PC-3 (cell line): ENCODE data around the gene ABCA8. TPM values are rescaled to one million over a fixed set of nuclear protein-coding genes. Genes with fewer than 3 reads are reported as not detected.

ENCODE experiments used
- ATAC-seq: fragments of 200-7000 bp; cut with Tn5 transposase; 2 replicates; pipeline ENCODE4 v1.9.1; 2020; ENCODE audit warnings: mild to moderate bottlenecking, moderate library complexity
- BruUV-seq: library from RNA; stranded (reverse); fragments of 400-500 nt; replicated peaks from 2 replicates; lab custom pipeline; 2021; lab: Mats Ljungman, UMichigan
- CTCF ChIA-PET: fragments of 300-600 bp; sonication (Branson Sonifier 250); formaldehyde crosslinking; loops from one replicate; lab custom pipeline; 2022; ENCODE audit warnings: antibody characterized with exemption; lab: Charles Lee
- POLR2A ChIA-PET: fragments of 300-600 bp; sonication (Branson Sonifier 250); formaldehyde crosslinking; loops from one replicate; lab custom pipeline; 2022; ENCODE audit warnings: antibody characterized with exemption; ENCODE audit not compliant: unreplicated experiment; lab: Charles Lee
- DNase-seq: peaks from one replicate; pipeline ENCODE4 v3.0.0-alpha.2; 2015
- H2AFZ ChIP-seq: fragments of 300-600 bp; sonication (generic); 2 replicates; pipeline ENCODE4 v1.6.0; 2016; ENCODE audit warnings: antibody characterized with exemption, low read length
- H3F3A ChIP-seq: fragments of 300-600 bp; sonication (generic); one replicate; pipeline ENCODE4 v1.6.0; 2017; ENCODE audit warnings: antibody characterized with exemption, low read length, control low read depth, mild to moderate bottlenecking; ENCODE audit not compliant: unreplicated experiment
- H3K27ac ChIP-seq: fragments of 300-600 bp; sonication (generic); 2 replicates; pipeline ENCODE4 v1.5.1; 2016; ENCODE audit warnings: mild to moderate bottlenecking, low read length
- H3K27me3 ChIP-seq: fragments of 300-600 bp; sonication (generic); 2 replicates; pipeline ENCODE4 v1.6.1; 2016; ENCODE audit warnings: low read length, mixed read lengths
- H3K36me3 ChIP-seq: fragments of 300-600 bp; sonication (generic); 2 replicates; pipeline ENCODE4 v1.6.1; 2016; ENCODE audit warnings: low read depth, mixed run types, low read length, mixed read lengths
- H3K4me1 ChIP-seq: fragments of 300-600 bp; sonication (generic); 2 replicates; pipeline ENCODE4 v1.5.1; 2016; ENCODE audit warnings: low read length; ENCODE audit not compliant: insufficient read depth
- H3K4me2 ChIP-seq: fragments of 300-600 bp; sonication (generic); 2 replicates; pipeline ENCODE4 v1.6.0; 2016; ENCODE audit warnings: low read length
- H3K4me3 ChIP-seq: fragments of 300-600 bp; sonication (generic); 2 replicates; pipeline ENCODE4 v1.5.1; 2016; ENCODE audit warnings: mild to moderate bottlenecking, low read length, mixed read lengths
- H3K79me2 ChIP-seq: fragments of 300-600 bp; sonication (generic); 2 replicates; pipeline ENCODE4 v1.6.1; 2017; ENCODE audit warnings: low read length, mixed read lengths
- H3K9ac ChIP-seq: fragments of 300-600 bp; sonication (generic); 2 replicates; pipeline ENCODE4 v1.6.0; 2016; ENCODE audit warnings: mild to moderate bottlenecking, low read length
- H3K9me2 ChIP-seq: fragments of 300-600 bp; sonication (generic); replicated peaks from 2 replicates; pipeline ENCODE4 v1.6.1; 2016; ENCODE audit warnings: mixed run types, low read length, mixed read lengths
- H3K9me3 ChIP-seq: fragments of 300-600 bp; sonication (generic); 2 replicates; pipeline ENCODE4 v1.6.1; 2016; ENCODE audit warnings: low read length, mixed read lengths
- H4K20me1 ChIP-seq: fragments of 300-600 bp; sonication (generic); 2 replicates; pipeline ENCODE4 v1.6.1; 2016; ENCODE audit warnings: low read length, mixed read lengths
- EZH2 ChIP-seq: fragments of 300-600 bp; sonication (generic); IDR thresholded peaks from one replicate; pipeline ENCODE4 v1.6.1; 2017; ENCODE audit warnings: antibody characterized with exemption, mild to moderate bottlenecking, low read length; ENCODE audit not compliant: unreplicated experiment
- EZH2phosphoT487 ChIP-seq: fragments of 300-600 bp; sonication (generic); IDR thresholded peaks from 2 replicates; pipeline ENCODE4 v1.6.1; 2018; ENCODE audit warnings: mild to moderate bottlenecking, antibody characterized with exemption, low read length, borderline replicate concordance
- intact Hi-C: fragments of 100-400 bp; cut with micrococcal nuclease; formaldehyde crosslinking; loops from 2 replicates; pipeline ENCODE4 v1.9.0; 2023
- total RNA-seq: library from RNA; depleted of rRNA; stranded (reverse); fragments of >200 nt; gene quantifications from 2 replicates; pipeline ENCODE4 v1.2.3, GENCODE V29; 2014
- TF ChIP-seq, protein P1 (sequence below): fragments of 300-600 bp; sonication (generic); conservative IDR thresholded peaks from 2 replicates; pipeline ENCODE4 v1.5.1; 2017; ENCODE audit warnings: antibody characterized with exemption, low read depth, mild to moderate bottlenecking, low read length

Gene ABCA8
- total RNA-seq, 1 experiment from 2014 or later: 0.22 TPM

DNA sequence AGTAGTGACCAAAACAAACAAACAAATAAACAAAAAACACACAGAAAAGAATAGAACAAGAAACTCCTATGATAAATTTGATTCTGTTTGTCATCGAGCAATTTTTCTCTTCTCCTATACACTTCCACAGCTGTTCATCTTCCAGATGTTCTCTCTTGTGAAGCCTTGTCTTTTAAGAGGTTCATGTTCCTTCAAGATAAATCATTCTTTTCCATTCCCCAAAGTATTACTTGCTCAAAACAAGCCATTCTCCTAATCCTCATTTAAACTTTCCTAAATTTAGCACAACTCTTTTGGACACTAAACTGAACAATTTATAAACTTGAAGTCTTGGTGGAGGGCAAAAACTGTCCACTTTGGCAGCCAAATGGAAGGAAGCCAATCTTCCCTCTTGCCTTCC is 103.3 kb downstream of the ABCA8 start:
- POLR2A ChIA-PET: no interaction called here

DNA sequence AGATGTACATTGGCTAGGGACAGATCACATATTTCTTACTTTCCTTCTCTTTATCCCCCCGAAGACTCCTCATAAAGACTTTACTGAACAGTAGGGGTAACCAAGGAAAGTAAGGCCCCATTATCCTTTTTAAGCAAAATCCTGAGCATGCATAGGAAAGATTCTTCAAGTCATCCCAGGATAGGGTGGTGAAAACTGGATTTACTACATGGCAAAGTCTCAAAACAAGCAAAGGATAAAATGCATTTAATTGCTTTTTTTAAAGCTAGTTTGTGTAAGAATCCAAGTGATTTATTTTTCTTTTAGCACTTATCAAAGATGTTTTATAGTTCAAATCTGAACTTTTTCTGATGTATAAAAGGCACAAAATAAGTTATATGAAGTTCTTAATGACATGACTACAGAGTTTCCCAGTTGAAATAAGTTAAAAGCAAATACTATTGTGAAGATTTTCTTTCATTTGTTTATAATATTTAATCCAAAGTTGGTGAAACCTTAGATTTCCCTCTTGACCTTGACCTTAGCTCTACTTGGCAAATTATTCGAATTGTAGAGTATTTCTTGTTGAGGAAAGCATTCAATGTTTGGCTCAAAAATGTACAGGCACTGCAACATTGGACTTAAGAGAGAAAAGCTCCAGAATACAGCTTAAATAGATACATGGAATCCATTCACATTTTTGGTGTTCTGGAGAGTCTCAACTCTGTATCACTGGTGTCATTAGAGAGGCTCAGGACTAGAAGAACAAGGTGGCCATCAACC is 104.3 kb downstream of the ABCA8 start:
- Histone ChIP-seq H3K36me3 (no peaks in the 10 kb centered on the region), H3K4me2 (no peak overlapping the region), H3K4me1 (no peaks in the 10 kb centered on the region), H2AFZ (no peak overlapping the region), H3K79me2 (no peaks in the 10 kb centered on the region), H3K9me2 (no peaks in the 10 kb centered on the region), H3K27ac (no peak overlapping the region), H3F3A (no peaks in the 10 kb centered on the region), H4K20me1 (no peaks in the 10 kb centered on the region), H3K27me3 (no peaks in the 10 kb centered on the region), H3K9me3 (no peaks in the 10 kb centered on the region), H3K4me3 (no peak overlapping the region), H3K9ac (no peak overlapping the region)
- no peak for ATAC-seq
- DNase-seq: no peak
- intact Hi-C loops: loop anchor here (1.0 kb wide), 1 partner anchor 29 kb away; no protein-coding TSS in a partner anchor
- BruUV-seq: no TSS peak
- POLR2A ChIA-PET: no interaction called here
- TF ChIP-seq, protein P1, sequence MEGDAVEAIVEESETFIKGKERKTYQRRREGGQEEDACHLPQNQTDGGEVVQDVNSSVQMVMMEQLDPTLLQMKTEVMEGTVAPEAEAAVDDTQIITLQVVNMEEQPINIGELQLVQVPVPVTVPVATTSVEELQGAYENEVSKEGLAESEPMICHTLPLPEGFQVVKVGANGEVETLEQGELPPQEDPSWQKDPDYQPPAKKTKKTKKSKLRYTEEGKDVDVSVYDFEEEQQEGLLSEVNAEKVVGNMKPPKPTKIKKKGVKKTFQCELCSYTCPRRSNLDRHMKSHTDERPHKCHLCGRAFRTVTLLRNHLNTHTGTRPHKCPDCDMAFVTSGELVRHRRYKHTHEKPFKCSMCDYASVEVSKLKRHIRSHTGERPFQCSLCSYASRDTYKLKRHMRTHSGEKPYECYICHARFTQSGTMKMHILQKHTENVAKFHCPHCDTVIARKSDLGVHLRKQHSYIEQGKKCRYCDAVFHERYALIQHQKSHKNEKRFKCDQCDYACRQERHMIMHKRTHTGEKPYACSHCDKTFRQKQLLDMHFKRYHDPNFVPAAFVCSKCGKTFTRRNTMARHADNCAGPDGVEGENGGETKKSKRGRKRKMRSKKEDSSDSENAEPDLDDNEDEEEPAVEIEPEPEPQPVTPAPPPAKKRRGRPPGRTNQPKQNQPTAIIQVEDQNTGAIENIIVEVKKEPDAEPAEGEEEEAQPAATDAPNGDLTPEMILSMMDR: no peak
- TF ChIP-seq EZH2 (no peak), EZH2phosphoT487 (no peak)
- CTCF ChIA-PET: no interaction called here

More for the DNA sequence above, 103.3 kb downstream of the ABCA8 start:
- no peak for TF ChIP-seq EZH2
- no peaks in the 10 kb centered on the region for H4K20me1 ChIP-seq
- H3F3A ChIP-seq: no peaks in the 10 kb centered on the region
- no peak for ATAC-seq
- DNase-seq: no peak
- no peak overlapping the region for H3K4me3 ChIP-seq
- no peak overlapping the region for H3K9ac ChIP-seq
- no TSS peak for BruUV-seq
- CTCF ChIA-PET: no interaction called here
- H3K36me3 ChIP-seq: no peaks in the 10 kb centered on the region
- H3K4me2 ChIP-seq: no peak overlapping the region
- no peaks in the 10 kb centered on the region for H3K27me3 ChIP-seq
- intact Hi-C loops: no loop called here
- no peaks in the 10 kb centered on the region for H3K9me3 ChIP-seq
- no peaks in the 10 kb centered on the region for H3K4me1 ChIP-seq
- no peaks in the 10 kb centered on the region for H3K79me2 ChIP-seq
- no peak overlapping the region for H2AFZ ChIP-seq
- H3K27ac ChIP-seq: no peak overlapping the region
- H3K9me2 ChIP-seq: no peaks in the 10 kb centered on the region

DNA sequence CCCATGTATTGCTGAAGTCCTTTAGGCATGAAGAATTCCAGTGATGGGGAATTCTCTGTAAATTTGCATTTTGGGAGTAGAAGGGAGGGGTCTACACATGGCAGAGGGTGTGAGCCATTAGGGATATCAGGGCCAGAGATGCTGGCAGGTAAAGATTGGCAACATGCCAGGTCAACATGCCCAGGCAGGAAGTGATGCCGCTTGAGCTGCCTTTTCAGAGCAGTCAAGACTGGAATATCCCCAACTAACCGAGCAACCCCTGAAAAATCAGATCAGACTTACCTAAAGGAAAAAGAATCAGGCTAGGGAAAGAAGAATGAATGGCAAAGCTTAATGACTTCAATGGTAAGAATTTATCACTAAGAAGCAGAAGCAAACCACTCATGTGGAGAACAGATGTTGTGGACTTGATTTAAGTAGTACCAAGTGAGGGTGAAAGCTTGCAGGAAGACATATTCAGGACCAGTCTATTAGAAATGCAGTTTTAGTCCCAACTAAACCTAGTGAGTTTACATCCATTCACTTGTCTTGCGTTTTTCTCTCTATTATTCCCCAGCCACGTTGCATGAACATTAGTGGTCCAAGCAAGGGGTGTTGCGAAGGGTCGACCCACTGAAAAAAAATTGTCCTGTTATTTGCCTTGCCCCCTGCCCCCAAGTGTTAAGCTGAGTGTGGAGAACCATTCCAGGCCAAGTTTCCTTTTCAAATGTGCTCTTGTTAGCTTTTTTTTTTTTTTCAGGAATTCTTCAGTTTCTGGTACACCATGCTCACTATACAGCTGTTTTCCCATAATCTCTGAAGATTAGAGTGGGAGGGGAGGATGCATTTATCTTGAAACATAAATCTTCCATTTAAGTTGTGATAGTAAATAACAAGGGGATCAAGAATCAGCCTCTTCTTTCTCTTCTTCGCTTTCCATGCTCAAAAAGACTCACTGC is 105.2 kb downstream of the ABCA8 start:
- Histone ChIP-seq H3K4me2 (no peak overlapping the region), H3K27ac (no peak overlapping the region), H3K9ac (no peak overlapping the region), H3K36me3 (no peaks in the 10 kb centered on the region), H4K20me1 (no peaks in the 10 kb centered on the region), H3K27me3 (no peaks in the 10 kb centered on the region), H3K9me3 (no peaks in the 10 kb centered on the region), H2AFZ (no peak overlapping the region), H3K4me1 (no peaks in the 10 kb centered on the region), H3K79me2 (no peaks in the 10 kb centered on the region), H3F3A (no peaks in the 10 kb centered on the region), H3K9me2 (no peaks in the 10 kb centered on the region), H3K4me3 (no peak overlapping the region)
- ChIA-PET CTCF (no interaction called here), POLR2A (no interaction called here)
- intact Hi-C loops: loop anchor here (1.0 kb wide), 1 partner anchor 28 kb away; no protein-coding TSS in a partner anchor
- no peak for TF ChIP-seq EZH2
- no peak for TF ChIP-seq EZH2phosphoT487
- TF ChIP-seq, protein P1: no peak
- BruUV-seq: no TSS peak
- ATAC-seq (no peak), DNase-seq (no peak)
